HL-60/S4 (cell line): ENCODE results near the gene NFKBIE.
"Not testable (repeated sequence)": the region's sequence is repeated elsewhere in the genome, so short reads cannot be mapped to it uniquely, and the experiment has no call there.

Experiments used
- in situ Hi-C: fragments of 300-500 bp; cut with MboI; formaldehyde crosslinking; loops from 2 replicates; pipeline ENCODE4 v1.14.3; 2022; ENCODE audit warnings: low sequenced_read_pairs

The NFKBIE gene

GRCh38 chr6:44265007-44265721 is at the start of gene NFKBIE:
Gene NFKBIE, minus strand, starts transcription at chr6:44265551. Its CDS starts 205 bp downstream, at chr6:44265346.
- in situ Hi-C loops: no loop called here

- in situ Hi-C loops: not testable (repeated sequence)
These were observed 49.3 kb upstream of the NFKBIE start for GRCh38 chr6:44314657-44315056.

- in situ Hi-C loops: no loop called here
These were observed 47.8 kb upstream of the NFKBIE start, which contains the start of gene AARS2 for GRCh38 chr6:44312901-44313788. Gene AARS2, minus strand, starts transcription at chr6:44313347. Its CDS starts 24 bp downstream, at chr6:44313323.

GRCh38 chr6:44311767-44312166 is 46.4 kb upstream of the NFKBIE start:
- in situ Hi-C loops: no loop called here

- in situ Hi-C loops: no loop called here
These were observed 46.0 kb upstream of the NFKBIE start for GRCh38 chr6:44311304-44311703.

- in situ Hi-C loops: no loop called here
These were observed 44.9 kb upstream of the NFKBIE start for GRCh38 chr6:44310241-44310640.

GRCh38 chr6:44309631-44310030 is 44.3 kb upstream of the NFKBIE start:
- in situ Hi-C loops: no loop called here

- in situ Hi-C loops: no loop called here
These were observed 43.7 kb upstream of the NFKBIE start for GRCh38 chr6:44309092-44309491.

- in situ Hi-C loops: no loop called here
These were observed 41.9 kb upstream of the NFKBIE start for GRCh38 chr6:44307217-44307616.

GRCh38 chr6:44306710-44307109 is 41.4 kb upstream of the NFKBIE start:
- in situ Hi-C loops: no loop called here

- in situ Hi-C loops: no loop called here
These were observed 39.9 kb upstream of the NFKBIE start for GRCh38 chr6:44305200-44305725.

- in situ Hi-C loops: no loop called here
These were observed 39.2 kb upstream of the NFKBIE start for GRCh38 chr6:44304282-44305199.

GRCh38 chr6:44303842-44304241 is 38.5 kb upstream of the NFKBIE start:
- in situ Hi-C loops: no loop called here

- in situ Hi-C loops: no loop called here
These were observed 37.5 kb upstream of the NFKBIE start for GRCh38 chr6:44302856-44303255.

GRCh38 chr6:44301782-44302564 is 36.6 kb upstream of the NFKBIE start:
- in situ Hi-C loops: no loop called here

- in situ Hi-C loops: no loop called here
These were observed 35.8 kb upstream of the NFKBIE start for GRCh38 chr6:44301106-44301505.

GRCh38 chr6:44300292-44300823 is 35.0 kb upstream of the NFKBIE start:
- in situ Hi-C loops: no loop called here

- in situ Hi-C loops: no loop called here
These were observed 33.5 kb upstream of the NFKBIE start for GRCh38 chr6:44298864-44299263.

- in situ Hi-C loops: no loop called here
These were observed 32.9 kb upstream of the NFKBIE start for GRCh38 chr6:44298055-44298803.
